ENCODE results near the gene KCNA2.

GRCh38 chr1:110631836-110632620 lies 25.9 kb upstream of the KCNA2 start:
- no peak for TF ChIP-seq FOXM1 (IDR thresholded peaks at IDR 0.05; ENCODE audit: low read depth)
- no peak for TF ChIP-seq CTCF (IDR thresholded peaks at IDR 0.05)
- TF ChIP-seq EP300 (IDR thresholded peaks at IDR 0.05; ENCODE audit: borderline replicate concordance in 1 of 2, low read depth in 1 of 2, low read length in 1 of 2) = no peak
- no peak for TF ChIP-seq ZBTB33 (IDR thresholded peaks at IDR 0.05; ENCODE audit: borderline replicate concordance, low read depth)
- TF ChIP-seq MAX (IDR thresholded peaks at IDR 0.05; ENCODE audit: low read depth) = no peak
- no peak for TF ChIP-seq PBX3 (IDR thresholded peaks at IDR 0.05)
- TF ChIP-seq USF1 (IDR thresholded peaks at IDR 0.05; ENCODE audit: borderline replicate concordance, low read depth) = no peak
- no peak for TF ChIP-seq TAF1 (IDR thresholded peaks at IDR 0.05; ENCODE audit: borderline replicate concordance, low read depth, low read length)
- no peak for TF ChIP-seq EZH2phosphoT487 (IDR thresholded peaks at IDR 0.05; ENCODE audit: borderline replicate concordance, low read depth)
- TF ChIP-seq USF2 (IDR thresholded peaks at IDR 0.05; ENCODE audit: borderline replicate concordance, low read depth, low read length) = no peak
- TF ChIP-seq SIN3A (IDR thresholded peaks at IDR 0.05; ENCODE audit: borderline replicate concordance, low read depth, low read length) = no peak
- TF ChIP-seq RXRA (IDR thresholded peaks at IDR 0.05; ENCODE audit: borderline replicate concordance, low read depth) = no peak
- TF ChIP-seq GABPA (IDR thresholded peaks at IDR 0.05; ENCODE audit: low read depth) = no peak

All from SK-N-SH (cell line).